MCF 10A (cell line): ENCODE data around the gene STAMBP. TPM values are rescaled to one million over a fixed set of nuclear protein-coding genes. Genes with fewer than 3 reads are reported as not detected.
"Not testable (repeated sequence)": the region's sequence is repeated elsewhere in the genome, so short reads cannot be mapped to it uniquely, and the experiment has no call there.

Source experiments
- BruUV-seq: library from RNA; stranded (reverse); fragments of 400-500 nt; replicated peaks from 2 replicates; lab custom pipeline; 2021; lab: Mats Ljungman, UMichigan
- CTCF ChIA-PET: fragments of 300-600 bp; sonication (Branson Sonifier 250); formaldehyde crosslinking; extraction: SDS; loops from one replicate; lab custom pipeline; 2021; ENCODE audit warnings: antibody characterized with exemption, inconsistent platforms; lab: Yijun Ruan, JAX
- POLR2A ChIA-PET: fragments of 300-600, 350-650 bp; sonication (Branson Sonifier 250); formaldehyde crosslinking; extraction: SDS; loops from one replicate; lab custom pipeline; 2020; ENCODE audit warnings: antibody characterized with exemption, inconsistent platforms; lab: Yijun Ruan, JAX
- DNase-seq: peaks from one replicate; pipeline ENCODE4 v3.0.0-alpha.2; 2018; ENCODE audit not compliant: unreplicated experiment
- H3K27ac Mint-ChIP-seq: one replicate; pipeline ENCODE4 v1.8.0; 2022; ENCODE audit warnings: mild to moderate bottlenecking, low read depth, mixed read lengths; ENCODE audit not compliant: unreplicated experiment
- H3K27me3 Mint-ChIP-seq: one replicate; pipeline ENCODE4 v1.8.0; 2022; ENCODE audit warnings: mixed read lengths; ENCODE audit not compliant: insufficient read depth, unreplicated experiment
- H3K36me3 Mint-ChIP-seq: one replicate; pipeline ENCODE4 v1.8.0; 2022; ENCODE audit warnings: mild to moderate bottlenecking, moderate library complexity, mixed read lengths; ENCODE audit not compliant: insufficient read depth, unreplicated experiment
- H3K4me1 Mint-ChIP-seq: one replicate; pipeline ENCODE4 v1.8.0; 2022; ENCODE audit warnings: mixed read lengths; ENCODE audit not compliant: insufficient read depth, unreplicated experiment
- H3K4me3 Mint-ChIP-seq: one replicate; pipeline ENCODE4 v1.8.0; 2022; ENCODE audit warnings: mild to moderate bottlenecking, moderate library complexity, mixed read lengths; ENCODE audit not compliant: unreplicated experiment
- H3K9me3 Mint-ChIP-seq: one replicate; pipeline ENCODE4 v1.8.0; 2022; ENCODE audit warnings: mixed read lengths; ENCODE audit not compliant: unreplicated experiment
- intact Hi-C: fragments of 100-400 bp; cut with micrococcal nuclease; formaldehyde crosslinking; loops from 2 replicates; pipeline ENCODE4 v1.14.1; 2022
- total RNA-seq: library from RNA; stranded (reverse); gene quantifications from 2 replicates; pipeline ENCODE4 v1.2.3, GENCODE V29; 2022
- TF ChIP-seq, protein P1 (sequence below): fragments of 200-600 bp; IDR thresholded peaks from one replicate; pipeline ENCODE4 v1.8.0; 2022; ENCODE audit warnings: antibody characterized with exemption, mild to moderate bottlenecking; ENCODE audit not compliant: unreplicated experiment

The STAMBP gene
- total RNA-seq, 1 experiment from 2014 or later: 66.3 TPM

DNA sequence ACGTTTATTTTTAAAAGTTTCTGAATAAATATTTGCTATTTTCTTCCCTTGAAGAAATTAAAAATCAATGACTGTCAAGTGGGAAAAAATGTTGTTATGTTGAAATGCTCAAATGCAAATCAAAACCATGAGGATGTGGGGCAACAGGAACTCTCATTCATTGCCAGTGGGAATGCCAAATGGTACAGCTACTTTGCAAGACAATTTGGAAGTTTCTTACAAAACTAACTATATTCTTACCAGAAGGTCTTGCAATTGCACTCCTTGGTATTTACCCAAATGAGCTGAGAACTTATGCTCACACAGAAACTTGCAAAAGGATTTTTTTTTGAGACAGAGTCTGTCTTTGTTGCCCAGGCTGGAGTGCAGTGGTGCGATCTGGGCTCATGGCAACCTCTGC is 56.6 kb downstream of the STAMBP start:
- no peaks in the 10 kb centered on the region for H3K36me3 Mint-ChIP-seq
- no peak overlapping the region for H3K27ac Mint-ChIP-seq
- CTCF ChIA-PET: no interaction called here
- TF ChIP-seq, protein P1, sequence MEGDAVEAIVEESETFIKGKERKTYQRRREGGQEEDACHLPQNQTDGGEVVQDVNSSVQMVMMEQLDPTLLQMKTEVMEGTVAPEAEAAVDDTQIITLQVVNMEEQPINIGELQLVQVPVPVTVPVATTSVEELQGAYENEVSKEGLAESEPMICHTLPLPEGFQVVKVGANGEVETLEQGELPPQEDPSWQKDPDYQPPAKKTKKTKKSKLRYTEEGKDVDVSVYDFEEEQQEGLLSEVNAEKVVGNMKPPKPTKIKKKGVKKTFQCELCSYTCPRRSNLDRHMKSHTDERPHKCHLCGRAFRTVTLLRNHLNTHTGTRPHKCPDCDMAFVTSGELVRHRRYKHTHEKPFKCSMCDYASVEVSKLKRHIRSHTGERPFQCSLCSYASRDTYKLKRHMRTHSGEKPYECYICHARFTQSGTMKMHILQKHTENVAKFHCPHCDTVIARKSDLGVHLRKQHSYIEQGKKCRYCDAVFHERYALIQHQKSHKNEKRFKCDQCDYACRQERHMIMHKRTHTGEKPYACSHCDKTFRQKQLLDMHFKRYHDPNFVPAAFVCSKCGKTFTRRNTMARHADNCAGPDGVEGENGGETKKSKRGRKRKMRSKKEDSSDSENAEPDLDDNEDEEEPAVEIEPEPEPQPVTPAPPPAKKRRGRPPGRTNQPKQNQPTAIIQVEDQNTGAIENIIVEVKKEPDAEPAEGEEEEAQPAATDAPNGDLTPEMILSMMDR: no peak
- H3K9me3 Mint-ChIP-seq: no peaks in the 10 kb centered on the region
- no peaks in the 10 kb centered on the region for H3K4me1 Mint-ChIP-seq
- intact Hi-C loops: no loop called here
- DNase-seq: no peak
- POLR2A ChIA-PET: no interaction called here
- no peak overlapping the region for H3K4me3 Mint-ChIP-seq
- BruUV-seq: no TSS peak
- H3K27me3 Mint-ChIP-seq: no peaks in the 10 kb centered on the region

DNA sequence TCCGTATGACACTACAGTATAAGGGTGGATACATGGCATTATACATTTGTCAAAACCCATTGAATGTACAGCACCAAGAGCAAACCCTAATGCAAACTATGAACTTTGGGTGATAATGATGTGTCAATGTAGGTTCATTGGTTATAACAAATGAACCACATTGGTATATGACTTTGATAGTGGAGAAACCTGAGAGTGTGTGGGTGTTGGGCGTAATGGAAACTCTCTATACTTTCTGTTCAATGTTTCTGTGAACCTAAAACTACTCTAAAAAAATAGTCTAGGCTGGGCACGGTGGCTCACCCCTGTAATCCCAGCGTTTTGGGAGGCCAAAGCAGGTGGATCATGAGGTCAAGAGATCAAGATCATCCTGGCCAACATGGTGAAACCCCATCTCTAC is 57.6 kb downstream of the STAMBP start:
- H3K4me1 Mint-ChIP-seq: no peaks in the 10 kb centered on the region
- no peak overlapping the region for H3K27ac Mint-ChIP-seq
- no peak for DNase-seq
- intact Hi-C loops: no loop called here
- H3K4me3 Mint-ChIP-seq: no peak overlapping the region
- H3K9me3 Mint-ChIP-seq: no peaks in the 10 kb centered on the region
- TF ChIP-seq, protein P1: no peak
- H3K27me3 Mint-ChIP-seq: no peaks in the 10 kb centered on the region
- no peaks in the 10 kb centered on the region for H3K36me3 Mint-ChIP-seq
- CTCF ChIA-PET: no interaction called here
- BruUV-seq: no TSS peak
- POLR2A ChIA-PET: no interaction called here

DNA sequence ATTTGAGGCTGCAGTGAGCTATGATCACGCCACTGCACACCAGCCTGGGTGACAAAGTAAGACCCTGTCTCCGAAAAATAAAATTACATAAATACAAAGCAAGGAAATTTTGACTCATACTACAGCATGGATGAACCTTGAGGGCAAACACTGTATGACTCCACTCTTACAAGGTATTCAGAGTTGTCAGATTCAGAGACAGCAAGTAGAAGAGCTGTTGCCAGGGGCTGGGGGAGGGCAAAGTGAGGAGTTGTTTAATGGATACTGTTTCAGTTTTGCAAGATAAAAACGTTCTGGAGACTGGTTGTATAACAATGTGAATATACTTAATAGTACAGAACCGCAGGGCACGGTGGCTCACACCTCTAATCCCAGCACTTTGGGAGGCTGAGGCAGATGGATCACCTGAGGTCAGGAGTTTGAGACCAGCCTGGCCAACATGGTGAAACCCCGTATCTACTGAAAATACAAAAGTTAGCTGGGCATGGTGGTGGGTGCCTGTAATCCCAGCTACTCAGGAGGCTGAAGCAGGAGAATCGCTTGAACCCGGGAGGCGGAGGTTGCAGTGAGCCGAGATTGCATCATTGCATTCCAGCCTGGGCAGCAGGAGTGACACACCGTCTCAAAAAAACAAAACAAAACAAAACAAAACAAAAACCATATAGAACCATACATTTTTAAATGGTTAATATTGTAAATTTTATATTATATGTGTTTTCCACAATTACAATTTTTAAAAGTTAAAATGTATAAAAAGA is 59.0 kb downstream of the STAMBP start:
- H3K36me3 Mint-ChIP-seq, intact Hi-C loops, H3K4me3 Mint-ChIP-seq, H3K9me3 Mint-ChIP-seq, H3K4me1 Mint-ChIP-seq, BruUV-seq, H3K27me3 Mint-ChIP-seq, H3K27ac Mint-ChIP-seq: not testable (repeated sequence)
- peak; percentile 34 for DNase-seq
- POLR2A ChIA-PET: interaction anchor here (0.6 to 1.3 kb wide), 2 partner anchors 17 to 24 kb away, joined by 3 to 4 read pairs; no protein-coding TSS in a partner anchor
- CTCF ChIA-PET: interaction anchor here (0.7 kb wide), 1 partner anchor 28 kb away, joined by 3 read pairs; no protein-coding TSS in a partner anchor

DNA sequence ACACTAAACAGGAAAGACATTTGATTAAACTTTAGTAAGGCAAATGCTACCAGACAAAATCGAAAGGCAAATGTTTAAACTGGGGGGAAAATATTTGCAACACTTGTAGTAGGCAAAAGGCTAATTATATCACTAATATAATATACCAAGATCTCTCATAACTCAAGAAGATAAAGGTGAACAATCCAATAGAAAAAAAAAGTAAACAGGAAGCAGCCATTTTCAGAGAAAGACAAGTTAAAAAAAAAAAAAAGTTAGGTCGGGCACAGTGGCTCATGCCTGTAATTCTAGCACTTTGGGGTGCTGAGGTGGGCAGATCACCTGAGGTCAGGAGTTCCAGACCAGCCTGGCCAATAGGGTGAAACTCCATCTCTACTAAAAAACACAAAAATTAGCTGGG is 59.6 kb downstream of the STAMBP start:
- no peaks in the 10 kb centered on the region for H3K4me1 Mint-ChIP-seq
- CTCF ChIA-PET: no interaction called here
- POLR2A ChIA-PET: interaction anchor here (0.7 to 1.3 kb wide), 2 partner anchors 17 to 107 kb away, joined by 3 to 4 read pairs; no protein-coding TSS in a partner anchor
- no peak overlapping the region for H3K27ac Mint-ChIP-seq
- H3K9me3 Mint-ChIP-seq: no peaks in the 10 kb centered on the region
- no peak overlapping the region for H3K4me3 Mint-ChIP-seq
- BruUV-seq: no TSS peak
- intact Hi-C loops: no loop called here
- no peaks in the 10 kb centered on the region for H3K36me3 Mint-ChIP-seq
- TF ChIP-seq, protein P1: no peak
- DNase-seq: no peak
- H3K27me3 Mint-ChIP-seq: no peaks in the 10 kb centered on the region
